Smooth muscle cell (in vitro differentiated cells): Measurements from ENCODE around the gene MGME1. TPM values are rescaled to one million over a fixed set of nuclear protein-coding genes. Genes with fewer than 3 reads are reported as not detected.
A peak's percentile ranks its signal among the peaks of the same experiment; 100 is the strongest.
"Not testable (repeated sequence)": the region's sequence is repeated elsewhere in the genome, so short reads cannot be mapped to it uniquely, and the experiment has no call there.

Experiments
- DNase-seq: peaks from one replicate; lab custom pipeline; 2025; ENCODE audit not compliant: unreplicated experiment; lab: John Stamatoyannopoulos, UW
- H2AFZ ChIP-seq: fragments of 200-600 bp; sonication (generic); 2 replicates; pipeline ENCODE4 v1.6.0; 2016; ENCODE audit warnings: antibody characterized with exemption, low read depth, mild to moderate bottlenecking
- H3F3A ChIP-seq: fragments of 200-600 bp; sonication (generic); 2 replicates; pipeline ENCODE4 v1.6.0; 2017; ENCODE audit warnings: antibody characterized with exemption, low read depth
- H3K27ac ChIP-seq: fragments of 200-600 bp; sonication (generic); 2 replicates; pipeline ENCODE4 v1.5.1; 2016; ENCODE audit warnings: low read depth, mild to moderate bottlenecking
- H3K27me3 ChIP-seq: fragments of 200-600 bp; sonication (generic); 2 replicates; pipeline ENCODE4 v1.6.1; 2016; ENCODE audit warnings: low read depth, mild to moderate bottlenecking
- H3K36me3 ChIP-seq: fragments of 200-600 bp; sonication (generic); 2 replicates; pipeline ENCODE4 v1.5.1; 2016; ENCODE audit warnings: low read depth
- H3K4me1 ChIP-seq: fragments of 200-600 bp; sonication (generic); 2 replicates; pipeline ENCODE4 v1.5.1; 2016; ENCODE audit warnings: low read depth
- H3K4me2 ChIP-seq: fragments of 200-600 bp; sonication (generic); 2 replicates; pipeline ENCODE4 v1.6.0; 2016; ENCODE audit warnings: mild to moderate bottlenecking
- H3K4me3 ChIP-seq: fragments of 200-600 bp; sonication (generic); 2 replicates; pipeline ENCODE4 v1.5.1; 2016; ENCODE audit warnings: mild to moderate bottlenecking
- H3K79me2 ChIP-seq: fragments of 200-600 bp; sonication (generic); 2 replicates; pipeline ENCODE4 v1.6.0; 2016; ENCODE audit warnings: low read depth, mild to moderate bottlenecking
- H3K9ac ChIP-seq: fragments of 200-600 bp; sonication (generic); 2 replicates; pipeline ENCODE4 v1.6.0; 2016; ENCODE audit warnings: low read depth
- H3K9me3 ChIP-seq: fragments of 200-600 bp; sonication (generic); replicated peaks from 2 replicates; pipeline ENCODE4 v1.5.1; 2016; ENCODE audit warnings: low read depth
- H4K20me1 ChIP-seq: fragments of 200-600 bp; sonication (generic); 2 replicates; pipeline ENCODE4 v1.6.0; 2016; ENCODE audit warnings: low read depth
- WGBS: methylation state at CpG from one replicate; pipeline ENCODE4 v1.1.7; 2016; ENCODE audit warnings: low lambda C conversion rate; 5-methylcytosine and 5-hydroxymethylcytosine counted together
- polyA plus RNA-seq: library from polyadenylated mRNA; unstranded; fragments of >200 nt; fragmentation: Nextera tagmentation; extraction: Ambion mirVana; gene quantifications from 2 replicates; pipeline ENCODE4 v1.2.1, GENCODE V29; 2016
- total RNA-seq: library from RNA; depleted of rRNA; stranded (reverse); fragments of >200 nt; gene quantifications from 2 replicates; pipeline ENCODE4 v1.2.3, GENCODE V29; 2014
- TF ChIP-seq, protein P1 (sequence below): fragments of 200-600 bp; sonication (generic); IDR thresholded peaks from 2 replicates; pipeline ENCODE4 v1.5.1; 2017; ENCODE audit warnings: borderline replicate concordance, mild to moderate bottlenecking, antibody characterized with exemption; ENCODE audit not compliant: insufficient read depth, poor library complexity, severe bottlenecking

The MGME1 gene
- total and polyA plus RNA-seq, 2 experiments from 2014 or later, result 15.7 to 16.0 TPM

- 18% methylated on average over 1 of the region's 1 CpG for WGBS
Observed at GRCh38 chr20:18019068-18019467, 50.2 kb downstream of the MGME1 start.

DNA sequence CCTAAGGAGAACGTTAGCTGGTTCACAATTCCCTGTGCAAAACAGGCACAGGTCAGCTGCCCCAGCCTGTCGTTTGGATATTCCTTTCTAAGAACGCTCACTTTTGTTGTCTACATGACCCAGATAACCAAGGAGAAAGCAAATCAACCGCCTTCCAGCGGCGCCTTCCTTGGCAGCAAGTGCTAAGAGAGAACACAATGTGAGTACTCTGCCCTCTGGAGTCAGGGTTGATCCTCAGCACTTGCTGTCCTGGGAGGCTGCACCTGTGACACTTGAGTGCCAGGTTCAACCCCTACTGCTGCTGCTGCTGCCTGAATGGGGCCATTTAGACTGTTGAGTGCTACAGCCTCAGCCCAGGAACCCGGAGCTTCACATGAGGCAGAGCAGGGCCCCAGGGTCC is 52.1 kb downstream of the MGME1 start:
- H3F3A ChIP-seq, result no peaks in the 10 kb centered on the region
- H3K27me3 ChIP-seq, result no peaks in the 10 kb centered on the region
- no peak overlapping the region for H3K4me3 ChIP-seq
- no peaks in the 10 kb centered on the region for H3K36me3 ChIP-seq
- TF ChIP-seq, protein P1, sequence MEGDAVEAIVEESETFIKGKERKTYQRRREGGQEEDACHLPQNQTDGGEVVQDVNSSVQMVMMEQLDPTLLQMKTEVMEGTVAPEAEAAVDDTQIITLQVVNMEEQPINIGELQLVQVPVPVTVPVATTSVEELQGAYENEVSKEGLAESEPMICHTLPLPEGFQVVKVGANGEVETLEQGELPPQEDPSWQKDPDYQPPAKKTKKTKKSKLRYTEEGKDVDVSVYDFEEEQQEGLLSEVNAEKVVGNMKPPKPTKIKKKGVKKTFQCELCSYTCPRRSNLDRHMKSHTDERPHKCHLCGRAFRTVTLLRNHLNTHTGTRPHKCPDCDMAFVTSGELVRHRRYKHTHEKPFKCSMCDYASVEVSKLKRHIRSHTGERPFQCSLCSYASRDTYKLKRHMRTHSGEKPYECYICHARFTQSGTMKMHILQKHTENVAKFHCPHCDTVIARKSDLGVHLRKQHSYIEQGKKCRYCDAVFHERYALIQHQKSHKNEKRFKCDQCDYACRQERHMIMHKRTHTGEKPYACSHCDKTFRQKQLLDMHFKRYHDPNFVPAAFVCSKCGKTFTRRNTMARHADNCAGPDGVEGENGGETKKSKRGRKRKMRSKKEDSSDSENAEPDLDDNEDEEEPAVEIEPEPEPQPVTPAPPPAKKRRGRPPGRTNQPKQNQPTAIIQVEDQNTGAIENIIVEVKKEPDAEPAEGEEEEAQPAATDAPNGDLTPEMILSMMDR, result no peak
- 93% methylated on average over 7 of the region's 7 CpGs for WGBS
- H3K4me2 ChIP-seq, result no peak overlapping the region
- no peak overlapping the region for H3K27ac ChIP-seq
- H3K9me3 ChIP-seq, result no peaks in the 10 kb centered on the region
- H3K79me2 ChIP-seq, result no peaks in the 10 kb centered on the region
- H4K20me1 ChIP-seq, result no peaks in the 10 kb centered on the region
- H3K9ac ChIP-seq, result no peak overlapping the region
- H2AFZ ChIP-seq, result no peak overlapping the region
- no peaks in the 10 kb centered on the region for H3K4me1 ChIP-seq
- DNase-seq, result no peak

More at GRCh38 chr20:18019068-18019467, 50.2 kb downstream of the MGME1 start:
- no peak overlapping the region for H3K4me2 ChIP-seq
- no peaks in the 10 kb centered on the region for H3F3A ChIP-seq
- no peaks in the 10 kb centered on the region for H4K20me1 ChIP-seq
- H3K36me3 ChIP-seq, result no peaks in the 10 kb centered on the region
- TF ChIP-seq, protein P1, result peak; percentile 23
- no peak overlapping the region for H3K9ac ChIP-seq
- no peak for DNase-seq
- no peaks in the 10 kb centered on the region for H3K79me2 ChIP-seq
- H3K9me3 ChIP-seq, result no peaks in the 10 kb centered on the region
- H3K27me3 ChIP-seq, result no peaks in the 10 kb centered on the region
- no peak overlapping the region for H3K4me3 ChIP-seq
- no peak overlapping the region for H2AFZ ChIP-seq
- H3K4me1 ChIP-seq, result no peaks in the 10 kb centered on the region
- H3K27ac ChIP-seq, result no peak overlapping the region

DNA sequence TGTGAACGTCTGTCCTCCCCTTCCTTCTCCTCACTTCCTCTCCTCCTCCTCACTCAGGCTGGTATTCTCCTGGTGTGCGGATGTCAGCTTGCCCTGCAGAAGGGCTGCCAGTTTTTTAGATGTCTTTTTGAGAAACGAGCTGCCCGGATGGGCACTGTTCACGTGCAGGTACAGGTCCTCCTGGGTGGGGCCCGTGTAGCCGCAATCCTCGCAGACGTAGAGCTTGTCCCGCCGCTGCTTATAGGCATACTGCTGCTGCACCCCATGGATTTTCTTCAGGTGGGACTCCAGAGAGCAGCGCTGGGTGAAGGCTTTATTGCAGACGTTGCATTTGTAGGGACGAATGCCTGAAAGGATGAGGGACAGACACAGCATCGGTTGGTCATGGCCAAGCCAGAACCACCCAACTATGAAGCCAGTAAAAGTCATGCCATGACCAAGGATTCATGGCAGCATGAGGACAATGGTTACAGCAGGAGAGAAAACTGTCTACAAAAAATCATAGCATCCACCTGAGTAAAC is 55.8 kb downstream of the MGME1 start:
- 90% methylated on average over 15 of the region's 15 CpGs for WGBS
- no peaks in the 10 kb centered on the region for H3K9me3 ChIP-seq
- no peaks in the 10 kb centered on the region for H3F3A ChIP-seq
- no peaks in the 10 kb centered on the region for H3K36me3 ChIP-seq
- no peaks in the 10 kb centered on the region for H3K27me3 ChIP-seq
- TF ChIP-seq, protein P1, result no peak
- no peak overlapping the region for H3K27ac ChIP-seq
- H4K20me1 ChIP-seq, result no peaks in the 10 kb centered on the region
- no peak overlapping the region for H3K4me2 ChIP-seq
- no peaks in the 10 kb centered on the region for H3K79me2 ChIP-seq
- no peak overlapping the region for H2AFZ ChIP-seq
- H3K4me3 ChIP-seq, result no peak overlapping the region
- H3K9ac ChIP-seq, result no peak overlapping the region
- no peaks in the 10 kb centered on the region for H3K4me1 ChIP-seq
- DNase-seq, result no peak

GRCh38 chr20:18027011-18027410 is 58.2 kb downstream of the MGME1 start:
- H3K9me3 ChIP-seq, H3K9ac ChIP-seq, H4K20me1 ChIP-seq, H3K79me2 ChIP-seq, H3K27me3 ChIP-seq, H3K27ac ChIP-seq, H3K36me3 ChIP-seq, H3K4me1 ChIP-seq, H3K4me2 ChIP-seq, H3F3A ChIP-seq, H2AFZ ChIP-seq, H3K4me3 ChIP-seq, DNase-seq: not testable (repeated sequence)
- WGBS, result 79% methylated on average over 7 of the region's 7 CpGs
